Fibroblast of pulmonary artery (primary cell): ENCODE data around the gene LITAFD.
"Not testable (repeated sequence)": the region's sequence is repeated elsewhere in the genome, so short reads cannot be mapped to it uniquely, and the experiment has no call there.

Source experiments
- DNase-seq: peaks from one replicate; pipeline ENCODE4 v3.0.0-alpha.2; 2010; ENCODE audit warnings: low read depth
- H3K4me3 ChIP-seq: replicated peaks from 2 replicates; pipeline ENCODE4 v1.5.1; 2011; ENCODE audit warnings: low read depth, mild to moderate bottlenecking, control low read depth, low read length, moderate library complexity
- CTCF ChIP-seq: IDR thresholded peaks from 2 replicates; pipeline ENCODE4 v1.5.1; 2011; ENCODE audit warnings: mild to moderate bottlenecking, control low read depth, low read length, inconsistent platforms; ENCODE audit errors: missing control alignments

The LITAFD gene

DNA sequence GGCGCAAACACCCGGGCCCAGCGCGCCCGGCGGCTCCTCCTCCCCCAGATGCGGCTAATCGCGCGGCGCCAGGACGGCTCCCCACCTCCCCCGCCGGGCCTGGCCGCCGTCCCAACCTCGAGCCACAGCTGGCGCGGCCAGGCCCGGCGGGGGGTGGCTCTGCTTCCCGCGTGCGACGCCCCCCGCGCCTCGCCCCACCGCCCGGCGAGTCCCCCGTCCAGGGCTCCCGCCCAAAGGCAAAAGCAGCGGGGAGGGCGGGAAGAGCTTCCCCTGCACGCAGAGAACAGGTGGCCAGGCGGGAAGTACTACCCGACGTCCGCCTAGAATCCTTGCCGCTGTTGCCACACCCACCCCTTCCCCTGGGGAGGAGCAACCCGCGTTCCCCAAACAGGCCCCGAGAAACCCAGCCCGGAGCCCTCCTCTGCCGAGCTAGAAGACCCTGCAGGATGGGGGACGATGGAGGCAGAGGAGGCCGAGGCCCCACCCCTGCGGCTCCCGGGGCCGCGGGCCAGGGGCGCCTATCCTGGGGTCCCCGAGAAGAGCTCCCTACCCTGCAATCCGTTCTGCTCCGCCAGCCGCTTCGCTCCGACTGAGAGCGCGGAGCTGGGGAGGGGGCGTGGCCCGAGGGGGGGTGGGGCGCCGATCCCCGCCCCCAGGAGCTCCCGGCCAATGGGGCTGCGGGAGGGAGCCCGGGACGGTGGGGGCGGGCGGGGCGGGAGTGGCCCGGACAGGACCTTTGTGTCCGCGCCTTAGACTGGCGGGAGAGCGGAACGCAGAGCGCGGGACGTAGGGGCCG, 13.5 kb upstream of the LITAFD start, which contains the start of gene CARHSP1:
Gene CARHSP1, minus strand, starts transcription at position 591 of the 796 bp plus-strand sequence. CDS start 9,678 bp downstream, outside the sequence.
- TF ChIP-seq CTCF: no peak
- peak; percentile 90 for DNase-seq
- H3K4me3 ChIP-seq: peak within 1 kb of the TSS; percentile 92

DNA sequence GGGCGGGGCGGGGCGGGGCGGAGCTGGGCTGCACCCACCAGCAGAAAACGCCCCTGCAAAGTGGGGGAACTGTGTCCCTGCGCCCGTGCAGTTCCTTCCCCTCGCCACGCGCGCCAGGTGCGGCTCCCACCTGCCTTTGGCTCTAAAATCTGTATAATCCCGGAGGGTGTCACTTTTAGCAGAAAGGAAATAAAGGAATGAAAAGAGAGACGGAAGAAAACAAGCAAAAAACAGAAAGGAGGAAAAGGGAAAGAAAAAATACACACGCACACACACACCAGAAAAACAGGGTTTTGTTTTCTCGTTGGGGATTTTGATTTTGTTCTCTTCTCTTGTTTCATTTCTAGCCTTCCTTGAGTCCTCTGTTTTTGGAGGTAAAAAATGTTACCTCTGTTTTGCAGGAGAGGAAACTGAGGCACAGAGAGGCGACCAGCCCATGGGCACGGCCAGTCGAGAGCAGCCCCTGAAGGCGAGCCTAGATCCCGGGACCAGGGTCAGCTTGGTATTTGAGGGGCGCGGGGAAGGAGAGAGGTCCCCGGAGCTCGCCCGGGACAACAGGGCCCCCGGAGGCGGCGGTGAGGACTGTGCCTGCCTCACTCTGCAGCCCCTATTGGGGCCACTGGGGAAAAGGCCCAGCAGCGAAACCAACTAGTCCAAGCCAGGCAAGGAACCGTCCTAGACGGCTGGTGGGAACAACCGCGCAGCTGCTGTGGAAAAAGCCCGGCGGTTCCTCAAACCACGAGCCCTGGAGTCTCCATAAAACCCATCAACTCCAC, 12.8 kb upstream of the LITAFD start:
- H3K4me3 ChIP-seq: peak overlapping the region; percentile 56
- no peak for DNase-seq
- no peak for TF ChIP-seq CTCF

GRCh38 chr16:8869988-8870241, 12.2 kb upstream of the LITAFD start:
- H3K4me3 ChIP-seq, DNase-seq: not testable (repeated sequence)

GRCh38 chr16:8872071-8872470, 10.1 kb upstream of the LITAFD start:
- DNase-seq: no peak
- H3K4me3 ChIP-seq: no peak overlapping the region
- no peak for TF ChIP-seq CTCF

DNA sequence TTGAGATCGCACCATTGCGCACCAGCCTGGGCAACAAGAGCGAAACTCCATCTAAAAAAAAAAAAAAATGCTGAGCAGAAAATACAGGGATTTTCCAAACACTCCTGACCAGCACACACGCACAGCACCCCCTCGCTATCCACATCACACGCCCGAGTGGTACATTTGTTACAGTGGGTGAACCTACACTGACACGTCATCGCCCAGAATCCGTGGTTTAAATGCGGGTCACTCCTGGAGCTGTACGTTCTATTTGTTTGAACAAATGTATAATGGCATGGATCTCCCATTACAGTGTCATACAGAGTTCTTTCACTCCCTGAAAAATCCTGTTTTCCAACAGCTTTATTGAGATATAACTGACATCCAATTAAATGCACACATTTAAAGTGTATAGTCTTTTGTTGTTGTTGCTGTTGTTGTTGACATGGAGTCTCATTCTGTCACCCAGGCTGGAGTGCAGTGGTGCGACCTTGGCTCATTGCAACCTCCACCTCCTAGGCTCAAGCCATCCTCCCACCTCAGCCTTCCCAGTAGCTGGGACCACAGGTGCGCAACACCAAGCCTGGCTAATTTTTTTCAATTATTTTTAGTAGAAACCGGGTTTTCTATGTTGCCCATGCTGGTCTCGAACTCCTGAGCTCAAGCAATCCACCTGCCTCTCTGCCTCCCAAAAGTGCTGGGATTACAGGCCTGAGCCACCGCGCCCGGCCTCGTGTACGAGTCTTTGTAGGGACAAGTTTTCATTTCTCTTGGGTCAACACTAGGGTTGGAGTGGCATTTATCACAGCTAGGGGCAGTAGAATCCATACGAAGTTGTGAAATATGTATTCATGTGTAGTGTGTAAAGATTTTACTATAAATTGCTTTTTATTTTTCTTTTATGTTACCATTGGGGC, 8.9 kb upstream of the LITAFD start:
- no peak for DNase-seq
- peak; percentile 16 for TF ChIP-seq CTCF
- H3K4me3 ChIP-seq: no peak overlapping the region

- not testable (repeated sequence) for H3K4me3 ChIP-seq
Observed at GRCh38 chr16:8873866-8874195, 8.3 kb upstream of the LITAFD start.

DNA sequence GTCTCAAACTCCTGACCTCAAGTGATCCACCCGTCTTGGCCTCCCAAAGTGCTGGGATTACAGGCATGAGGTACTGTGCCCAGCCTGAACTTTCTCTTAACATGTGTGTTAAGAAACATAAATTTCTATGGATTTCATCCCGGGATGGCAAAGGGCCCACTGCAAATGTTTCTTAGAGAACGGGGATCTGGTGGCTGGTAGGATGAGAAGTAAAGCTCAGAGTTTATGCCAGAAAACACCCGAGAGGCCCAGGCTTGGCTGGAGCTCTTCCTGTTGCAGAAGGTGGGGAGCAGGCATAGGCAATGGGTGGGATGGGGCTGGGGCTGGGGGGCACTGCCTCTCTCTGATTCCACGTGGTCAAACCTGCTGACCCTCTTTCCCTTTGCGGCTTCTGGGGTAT, 7.8 kb upstream of the LITAFD start:
- no peak for DNase-seq
- no peak overlapping the region for H3K4me3 ChIP-seq
- no peak for TF ChIP-seq CTCF

More at GRCh38 chr16:8873866-8874195, 8.3 kb upstream of the LITAFD start:
- DNase-seq: not testable (repeated sequence)

DNA sequence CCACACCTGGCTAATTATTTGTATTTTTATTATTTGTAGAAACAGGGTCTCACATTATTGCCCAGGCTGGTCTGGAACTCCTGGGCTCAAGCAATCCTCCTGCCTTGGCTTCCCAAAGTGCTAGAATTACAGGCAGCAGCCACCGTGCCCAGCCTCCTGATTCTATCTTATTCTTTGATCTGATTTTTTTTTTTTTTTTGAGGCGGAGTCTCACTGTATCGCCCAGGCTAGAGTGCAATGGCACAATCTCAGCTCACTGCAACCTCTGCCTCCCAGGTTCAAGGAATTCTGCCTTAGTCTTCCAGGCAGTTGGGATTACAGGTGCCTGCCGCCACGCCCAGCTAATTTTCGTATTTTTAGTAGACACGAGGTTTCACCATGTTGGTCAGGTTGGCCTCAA, 6.8 kb upstream of the LITAFD start:
- not testable (repeated sequence) for H3K4me3 ChIP-seq, DNase-seq
